Measurements from ENCODE around the gene HPCA.

- TF ChIP-seq CTCF (IDR thresholded peaks at IDR 0.05) (no peak), POLR2A (IDR thresholded peaks at IDR 0.05) (no peak)
These were observed 43.1 kb downstream of the HPCA start for GRCh38 chr1:32929366-32929765.
